HEK293 (cell line): ENCODE results near the gene CAD.

ENCODE experiments used
- CTCF ChIA-PET: fragments of 350-600 bp; formaldehyde crosslinking; extraction: SDS; loops from one replicate; lab custom pipeline; 2021; ENCODE audit warnings: antibody characterized with exemption; lab: Yijun Ruan, JAX
- POLR2A ChIA-PET: fragments of 300-600 bp; formaldehyde crosslinking; extraction: SDS; loops from one replicate; lab custom pipeline; 2020; ENCODE audit warnings: antibody characterized with exemption, inconsistent platforms; lab: Yijun Ruan, JAX
- H3K27ac ChIP-seq: fragments of 200-500 bp; sonication (Bioruptor generic); 2 replicates; pipeline ENCODE4 v1.5.1; 2014; ENCODE audit warnings: low read depth, low read length, control low read depth, inconsistent platforms; ENCODE audit errors: extremely low read depth
- H3K36me3 ChIP-seq, 2 experiments: fragments of 200-500 bp in 1 of 2; sonication (Bioruptor generic) in 1 of 2; 1 replicate in 1 of 2; 2 replicates in 1 of 2; pipeline ENCODE4 v1.5.1; 2014 to 2017; ENCODE audit warnings: inconsistent platforms in 2 of 2, low read length in 2 of 2; ENCODE audit not compliant: control insufficient read depth in 2 of 2, insufficient read depth in 1 of 2
- H3K4me1 ChIP-seq: fragments of 200-500 bp; sonication (Bioruptor generic); 2 replicates; pipeline ENCODE4 v1.5.1; 2014; ENCODE audit warnings: mild to moderate bottlenecking, low read length, inconsistent platforms; ENCODE audit not compliant: control insufficient read depth, insufficient read depth
- H3K4me3 ChIP-seq: 2 replicates; pipeline ENCODE4 v1.5.1; 2011; ENCODE audit warnings: low read depth, mild to moderate bottlenecking, control low read depth, low read length, moderate library complexity
- H3K9me3 ChIP-seq: fragments of 200-500 bp; sonication (Bioruptor generic); 2 replicates; pipeline ENCODE4 v1.5.1; 2014; ENCODE audit warnings: low read depth, low read length, inconsistent platforms; ENCODE audit not compliant: control insufficient read depth, insufficient read depth
- SP3 ChIP-seq: fragments of 450-650 bp; formaldehyde crosslinking; IDR thresholded peaks from 2 replicates; pipeline ENCODE4 v1.5.1; 2016; ENCODE audit warnings: missing biosample characterization, missing genetic modification characterization
- SP7 ChIP-seq: fragments of 450-650 bp; formaldehyde crosslinking; IDR thresholded peaks from 2 replicates; pipeline ENCODE4 v1.5.1; 2016; ENCODE audit warnings: missing biosample characterization, missing genetic modification characterization
- ZBTB8A ChIP-seq: fragments of 450-650 bp; formaldehyde crosslinking; IDR thresholded peaks from 2 replicates; pipeline ENCODE4 v1.5.1; 2016; ENCODE audit warnings: missing biosample characterization, missing genetic modification characterization
- ZFP37 ChIP-seq: fragments of 450-650 bp; formaldehyde crosslinking; IDR thresholded peaks from 2 replicates; pipeline ENCODE4 v1.5.1; 2016; ENCODE audit warnings: missing biosample characterization, missing genetic modification characterization
- ZNF140 ChIP-seq: fragments of 450-650 bp; formaldehyde crosslinking; IDR thresholded peaks from 2 replicates; pipeline ENCODE4 v1.5.1; 2016; ENCODE audit warnings: missing biosample characterization, missing genetic modification characterization
- ZNF157 ChIP-seq: fragments of 450-650 bp; formaldehyde crosslinking; IDR thresholded peaks from 2 replicates; pipeline ENCODE4 v1.5.1; 2016; ENCODE audit warnings: missing biosample characterization, missing genetic modification characterization
- ZNF2 ChIP-seq: fragments of 450-650 bp; formaldehyde crosslinking; IDR thresholded peaks from 2 replicates; pipeline ENCODE4 v1.5.1; 2016; ENCODE audit warnings: missing biosample characterization, missing genetic modification characterization
- ZNF394 ChIP-seq: fragments of 450-650 bp; formaldehyde crosslinking; IDR thresholded peaks from 2 replicates; pipeline ENCODE4 v1.5.1; 2016; ENCODE audit warnings: missing biosample characterization, missing genetic modification characterization, mild to moderate bottlenecking, moderate library complexity, borderline replicate concordance
- ZNF561 ChIP-seq: fragments of 450-650 bp; IDR thresholded peaks from 2 replicates; pipeline ENCODE4 v1.5.1; 2018; ENCODE audit warnings: missing biosample characterization, missing genetic modification characterization, borderline replicate concordance
- ZNF677 ChIP-seq: fragments of 450-650 bp; IDR thresholded peaks from 2 replicates; pipeline ENCODE4 v1.5.0; 2018; ENCODE audit warnings: missing biosample characterization, mild to moderate bottlenecking, missing genetic modification characterization, moderate library complexity
- ZNF792 ChIP-seq: fragments of 450-650 bp; formaldehyde crosslinking; IDR thresholded peaks from 2 replicates; pipeline ENCODE4 v1.5.1; 2016; ENCODE audit warnings: missing biosample characterization, missing genetic modification characterization
- TF ChIP-seq, protein P1 (sequence below): fragments of 450-650 bp; IDR thresholded peaks from 2 replicates; pipeline ENCODE4 v1.5.1; 2018; ENCODE audit warnings: missing biosample characterization, missing genetic modification characterization
- TF ChIP-seq, protein P2 (sequence below): fragments of 450-650 bp; formaldehyde crosslinking; IDR thresholded peaks from 2 replicates; pipeline ENCODE4 v1.5.1; 2017; ENCODE audit warnings: missing biosample characterization, missing genetic modification characterization
- TF ChIP-seq, protein P3 (sequence below): fragments of 450-650 bp; formaldehyde crosslinking; IDR thresholded peaks from 2 replicates; pipeline ENCODE4 v1.5.1; 2016; ENCODE audit warnings: missing biosample characterization, missing genetic modification characterization
- TF ChIP-seq, protein P4 (sequence below): fragments of 450-650 bp; formaldehyde crosslinking; IDR thresholded peaks from 2 replicates; pipeline ENCODE4 v1.5.1; 2016; ENCODE audit warnings: missing biosample characterization, missing genetic modification characterization

CAD gene

DNA sequence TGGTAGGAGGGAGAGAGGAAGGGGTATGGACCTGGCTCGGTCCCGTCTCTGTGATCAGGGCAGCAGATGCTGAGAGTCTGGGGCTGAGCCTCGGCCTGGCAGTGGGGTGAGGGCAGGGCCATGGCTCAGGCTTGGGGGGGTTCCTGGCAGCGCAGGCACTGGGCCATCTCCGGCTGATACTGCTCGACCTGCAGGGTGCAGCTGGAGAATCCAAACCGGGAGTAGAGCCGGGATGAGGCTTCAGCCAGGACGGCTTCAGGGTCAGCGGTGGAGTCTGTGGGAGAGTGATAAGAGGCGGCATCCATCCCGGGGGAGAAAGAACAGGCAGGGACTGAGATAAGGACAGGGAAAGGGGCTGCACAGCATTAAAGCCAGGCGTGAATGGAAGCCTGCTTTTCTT, 38.0 kb downstream of the CAD start:
- no peak overlapping the region for H3K27ac ChIP-seq
- ChIA-PET CTCF (interaction anchor here (0.6 to 1.6 kb wide), 3 partner anchors 15 to 48 kb away, joined by 4 to 11 read pairs (median 4); no protein-coding TSS in a partner anchor), POLR2A (no interaction called here)
- no peaks in the 10 kb centered on the region for H3K9me3 ChIP-seq
- H3K36me3 ChIP-seq = peaks cover 0 to 29% of the 10 kb centered on the region in 2 experiments; a peak in 1 of 3 replicates
- TF ChIP-seq, protein P1, sequence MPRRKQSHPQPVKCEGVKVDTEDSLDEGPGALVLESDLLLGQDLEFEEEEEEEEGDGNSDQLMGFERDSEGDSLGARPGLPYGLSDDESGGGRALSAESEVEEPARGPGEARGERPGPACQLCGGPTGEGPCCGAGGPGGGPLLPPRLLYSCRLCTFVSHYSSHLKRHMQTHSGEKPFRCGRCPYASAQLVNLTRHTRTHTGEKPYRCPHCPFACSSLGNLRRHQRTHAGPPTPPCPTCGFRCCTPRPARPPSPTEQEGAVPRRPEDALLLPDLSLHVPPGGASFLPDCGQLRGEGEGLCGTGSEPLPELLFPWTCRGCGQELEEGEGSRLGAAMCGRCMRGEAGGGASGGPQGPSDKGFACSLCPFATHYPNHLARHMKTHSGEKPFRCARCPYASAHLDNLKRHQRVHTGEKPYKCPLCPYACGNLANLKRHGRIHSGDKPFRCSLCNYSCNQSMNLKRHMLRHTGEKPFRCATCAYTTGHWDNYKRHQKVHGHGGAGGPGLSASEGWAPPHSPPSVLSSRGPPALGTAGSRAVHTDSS (tag by site-specific recombination) = no peak
- TF ChIP-seq ZBTB8A (tag by site-specific recombination) (no peak), ZNF677 (tag by site-specific recombination) (no peak), ZNF394 (tag by site-specific recombination) (no peak), ZNF2 (no peak), ZNF561 (no peak), SP3 (no peak), ZNF157 (tag by site-specific recombination) (no peak), SP7 (no peak), ZFP37 (tag by site-specific recombination) (no peak)
- TF ChIP-seq, protein P2, sequence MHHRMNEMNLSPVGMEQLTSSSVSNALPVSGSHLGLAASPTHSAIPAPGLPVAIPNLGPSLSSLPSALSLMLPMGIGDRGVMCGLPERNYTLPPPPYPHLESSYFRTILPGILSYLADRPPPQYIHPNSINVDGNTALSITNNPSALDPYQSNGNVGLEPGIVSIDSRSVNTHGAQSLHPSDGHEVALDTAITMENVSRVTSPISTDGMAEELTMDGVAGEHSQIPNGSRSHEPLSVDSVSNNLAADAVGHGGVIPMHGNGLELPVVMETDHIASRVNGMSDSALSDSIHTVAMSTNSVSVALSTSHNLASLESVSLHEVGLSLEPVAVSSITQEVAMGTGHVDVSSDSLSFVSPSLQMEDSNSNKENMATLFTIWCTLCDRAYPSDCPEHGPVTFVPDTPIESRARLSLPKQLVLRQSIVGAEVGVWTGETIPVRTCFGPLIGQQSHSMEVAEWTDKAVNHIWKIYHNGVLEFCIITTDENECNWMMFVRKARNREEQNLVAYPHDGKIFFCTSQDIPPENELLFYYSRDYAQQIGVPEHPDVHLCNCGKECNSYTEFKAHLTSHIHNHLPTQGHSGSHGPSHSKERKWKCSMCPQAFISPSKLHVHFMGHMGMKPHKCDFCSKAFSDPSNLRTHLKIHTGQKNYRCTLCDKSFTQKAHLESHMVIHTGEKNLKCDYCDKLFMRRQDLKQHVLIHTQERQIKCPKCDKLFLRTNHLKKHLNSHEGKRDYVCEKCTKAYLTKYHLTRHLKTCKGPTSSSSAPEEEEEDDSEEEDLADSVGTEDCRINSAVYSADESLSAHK (tag by site-specific recombination) = no peak
- TF ChIP-seq, protein P3, sequence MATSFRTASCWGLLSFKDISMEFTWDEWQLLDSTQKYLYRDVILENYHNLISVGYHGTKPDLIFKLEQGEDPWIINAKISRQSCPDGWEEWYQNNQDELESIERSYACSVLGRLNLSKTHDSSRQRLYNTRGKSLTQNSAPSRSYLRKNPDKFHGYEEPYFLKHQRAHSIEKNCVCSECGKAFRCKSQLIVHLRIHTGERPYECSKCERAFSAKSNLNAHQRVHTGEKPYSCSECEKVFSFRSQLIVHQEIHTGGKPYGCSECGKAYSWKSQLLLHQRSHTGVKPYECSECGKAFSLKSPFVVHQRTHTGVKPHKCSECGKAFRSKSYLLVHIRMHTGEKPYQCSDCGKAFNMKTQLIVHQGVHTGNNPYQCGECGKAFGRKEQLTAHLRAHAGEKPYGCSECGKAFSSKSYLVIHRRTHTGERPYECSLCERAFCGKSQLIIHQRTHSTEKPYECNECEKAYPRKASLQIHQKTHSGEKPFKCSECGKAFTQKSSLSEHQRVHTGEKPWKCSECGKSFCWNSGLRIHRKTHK (tag by site-specific recombination) = no peak
- TF ChIP-seq, all 188 proteins: peak for 0
- Histone ChIP-seq H3K4me3 (no peak overlapping the region), H3K4me1 (no peaks in the 10 kb centered on the region)

DNA sequence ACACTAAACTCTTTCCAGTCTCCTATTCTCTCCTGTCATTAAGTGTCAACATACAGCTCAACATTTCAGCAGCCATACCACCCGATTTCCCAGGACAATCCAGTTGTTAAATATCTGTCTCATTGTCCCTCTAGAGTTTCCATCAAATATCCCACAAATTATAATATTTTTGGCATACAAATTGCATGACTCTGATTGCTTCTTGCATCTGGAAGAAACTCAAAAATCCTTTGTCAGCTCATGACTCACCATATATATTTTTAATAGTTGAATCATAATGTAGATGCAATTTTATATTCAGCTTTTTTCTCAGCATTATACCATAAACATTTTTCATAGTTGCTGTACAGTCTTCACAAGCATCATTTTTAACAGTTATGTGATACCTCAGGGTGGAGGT, 38.5 kb downstream of the CAD start:
- CTCF ChIA-PET = interaction anchor here (0.8 to 2.3 kb wide), 3 partner anchors 24 to 48 kb away, joined by 4 to 11 read pairs (median 8); no protein-coding TSS in a partner anchor
- no peaks in the 10 kb centered on the region for H3K9me3 ChIP-seq
- POLR2A ChIA-PET = no interaction called here
- TF ChIP-seq, protein P4, sequence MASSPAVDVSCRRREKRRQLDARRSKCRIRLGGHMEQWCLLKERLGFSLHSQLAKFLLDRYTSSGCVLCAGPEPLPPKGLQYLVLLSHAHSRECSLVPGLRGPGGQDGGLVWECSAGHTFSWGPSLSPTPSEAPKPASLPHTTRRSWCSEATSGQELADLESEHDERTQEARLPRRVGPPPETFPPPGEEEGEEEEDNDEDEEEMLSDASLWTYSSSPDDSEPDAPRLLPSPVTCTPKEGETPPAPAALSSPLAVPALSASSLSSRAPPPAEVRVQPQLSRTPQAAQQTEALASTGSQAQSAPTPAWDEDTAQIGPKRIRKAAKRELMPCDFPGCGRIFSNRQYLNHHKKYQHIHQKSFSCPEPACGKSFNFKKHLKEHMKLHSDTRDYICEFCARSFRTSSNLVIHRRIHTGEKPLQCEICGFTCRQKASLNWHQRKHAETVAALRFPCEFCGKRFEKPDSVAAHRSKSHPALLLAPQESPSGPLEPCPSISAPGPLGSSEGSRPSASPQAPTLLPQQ = no peak
- TF ChIP-seq ZNF140 (tag by site-specific recombination) = no peak
- no peak for TF ChIP-seq ZNF792
- no peak overlapping the region for H3K4me3 ChIP-seq
- no peak overlapping the region for H3K27ac ChIP-seq
- H3K36me3 ChIP-seq = peaks cover 0 to 29% of the 10 kb centered on the region in 2 experiments; a peak in 1 of 3 replicates
- H3K4me1 ChIP-seq = no peaks in the 10 kb centered on the region
